ENCODE measurements around the gene ZDHHC1.

ZDHHC1 gene

GRCh38 chr16:67415872-67416793, at the start of gene ZDHHC1:
TSS of gene ZDHHC1 (minus strand) at chr16:67416477. CDS start at chr16:67407775, 8,702 bp downstream.
- no peak within 1 kb of the TSS for H3K4me3 ChIP-seq (ENCODE audit: low read depth, low read length)
- DNase-seq (ENCODE audit: low read depth) = no peak
- TF ChIP-seq CTCF (IDR thresholded peaks at IDR 0.05; ENCODE audit: control insufficient read depth, extremely low read depth, insufficient read depth) = no peak

GRCh38 chr16:67464565-67464964, 48.3 kb upstream of the ZDHHC1 start:
- no peak for DNase-seq (ENCODE audit: low read depth)
- no peak for TF ChIP-seq CTCF (IDR thresholded peaks at IDR 0.05; ENCODE audit: control insufficient read depth, extremely low read depth, insufficient read depth)
- no peak overlapping the region for H3K4me3 ChIP-seq (ENCODE audit: low read depth, low read length)

GRCh38 chr16:67463691-67464090, 47.4 kb upstream of the ZDHHC1 start:
- DNase-seq (ENCODE audit: low read depth) = no peak
- no peak for TF ChIP-seq CTCF (IDR thresholded peaks at IDR 0.05; ENCODE audit: control insufficient read depth, extremely low read depth, insufficient read depth)
- H3K4me3 ChIP-seq (ENCODE audit: low read depth, low read length) = no peak overlapping the region

- DNase-seq (ENCODE audit: low read depth) = no peak
- H3K4me3 ChIP-seq (ENCODE audit: low read depth, low read length) = no peak overlapping the region
- TF ChIP-seq CTCF (IDR thresholded peaks at IDR 0.05; ENCODE audit: control insufficient read depth, extremely low read depth, insufficient read depth) = no peak
These were observed 46.8 kb upstream of the ZDHHC1 start for GRCh38 chr16:67463059-67463458.

- no peak for TF ChIP-seq CTCF (IDR thresholded peaks at IDR 0.05; ENCODE audit: control insufficient read depth, extremely low read depth, insufficient read depth)
- H3K4me3 ChIP-seq (ENCODE audit: low read depth, low read length) = no peak overlapping the region
- DNase-seq (ENCODE audit: low read depth) = no peak
These were observed 46.0 kb upstream of the ZDHHC1 start for GRCh38 chr16:67462279-67462655.

GRCh38 chr16:67461600-67462278, 45.5 kb upstream of the ZDHHC1 start:
- 0 out of 2 replicates have a peak overlapping the region, but pooled peaks have one; percentile 7 for H3K4me3 ChIP-seq (ENCODE audit: low read depth, low read length)
- no peak for TF ChIP-seq CTCF (IDR thresholded peaks at IDR 0.05; ENCODE audit: control insufficient read depth, extremely low read depth, insufficient read depth)
- DNase-seq (ENCODE audit: low read depth) = peak; percentile 97

Measured in LNCaP clone FGC (cell line).